SK-N-SH (cell line): ENCODE data around the gene ARHGEF39. TPM values are rescaled to one million over a fixed set of nuclear protein-coding genes. Genes with fewer than 3 reads are reported as not detected.

ENCODE experiments used
- CTCF ChIA-PET: fragments of 300-600, 350-600 bp; formaldehyde crosslinking; extraction: SDS; loops from one replicate; lab custom pipeline; 2021; lab: Yijun Ruan, JAX
- POLR2A ChIA-PET: fragments of 350-600 bp; sonication (Branson Sonifier 250); formaldehyde crosslinking; extraction: SDS; loops from one replicate; lab custom pipeline; 2020; ENCODE audit warnings: antibody characterized with exemption, inconsistent platforms; lab: Yijun Ruan, JAX
- DNase-seq: peaks from one replicate; pipeline ENCODE4 v3.0.0; 2012
- H2AFZ ChIP-seq: fragments of 200-600 bp; sonication (generic); 2 replicates; pipeline ENCODE4 v1.8.1; 2016; ENCODE audit warnings: antibody characterized with exemption, mild to moderate bottlenecking, low read depth
- H3F3A ChIP-seq: fragments of 200-600 bp; sonication (generic); replicated peaks from 2 replicates; pipeline ENCODE3; 2016; ENCODE audit warnings: antibody characterized with exemption, mild to moderate bottlenecking; ENCODE audit not compliant: insufficient read depth
- H3K27ac ChIP-seq, 2 experiments: fragments of 200-500 bp in 1 of 2; fragments of 200-600 bp in 1 of 2; sonication (Bioruptor generic) in 1 of 2; sonication (generic), shearing (Covaris generic) in 1 of 2; 2 replicates each; pipeline versions ENCODE4 v1.5.1 to v1.6.1; 2014 to 2016; ENCODE audit warnings: low read depth in 2 of 2, inconsistent platforms in 1 of 2, low read length in 1 of 2, mild to moderate bottlenecking in 1 of 2, mixed read lengths in 1 of 2
- H3K27me3 ChIP-seq: fragments of 200-600 bp; sonication (generic), shearing (Covaris generic); 2 replicates; pipeline ENCODE4 v1.6.1; 2016; ENCODE audit warnings: mixed run types; ENCODE audit not compliant: insufficient read depth
- H3K36me3 ChIP-seq, 2 experiments: fragments of 200-500 bp in 1 of 2; fragments of 200-600 bp in 1 of 2; sonication (Bioruptor generic) in 1 of 2; sonication (generic) in 1 of 2; replicated peaks in 1 of 2; 2 replicates each; pipeline versions ENCODE3 to v1.5.1; 2014 to 2016; ENCODE audit warnings: low read length in 1 of 2, mild to moderate bottlenecking in 1 of 2; ENCODE audit not compliant: insufficient read depth in 2 of 2, control insufficient read depth in 1 of 2
- H3K4me1 ChIP-seq, 2 experiments: fragments of 200-500 bp in 1 of 2; fragments of 200-600 bp in 1 of 2; sonication (Bioruptor generic) in 1 of 2; sonication (generic), shearing (Covaris generic) in 1 of 2; 2 replicates each; pipeline versions ENCODE4 v1.5.1 to v1.6.1; 2014 to 2016; ENCODE audit warnings: low read depth in 1 of 2, low read length in 1 of 2, mixed run types in 1 of 2; ENCODE audit not compliant: insufficient read depth in 2 of 2, control insufficient read depth in 1 of 2
- H3K4me2 ChIP-seq: fragments of 200-600 bp; sonication (generic), shearing (Covaris generic); 2 replicates; pipeline ENCODE4 v1.6.1; 2017; ENCODE audit warnings: mixed run types
- H3K4me3 ChIP-seq, 2 experiments: fragments of 200-500 bp in 1 of 2; fragments of 200-600 bp in 1 of 2; sonication (Bioruptor generic) in 1 of 2; sonication (generic), shearing (Covaris generic) in 1 of 2; 2 replicates each; pipeline versions ENCODE4 v1.5.1 to v1.8.1; 2014 to 2016; ENCODE audit warnings: low read depth in 2 of 2, inconsistent platforms in 1 of 2, low read length in 1 of 2, mild to moderate bottlenecking in 1 of 2, mixed read lengths in 1 of 2, moderate library complexity in 1 of 2
- H3K79me2 ChIP-seq: fragments of 200-600 bp; sonication (generic); 2 replicates; pipeline ENCODE4 v1.8.1; 2017; ENCODE audit warnings: mild to moderate bottlenecking; ENCODE audit not compliant: insufficient read depth
- H3K9ac ChIP-seq: fragments of 200-600 bp; sonication (generic); 2 replicates; pipeline ENCODE4 v1.6.1; 2017; ENCODE audit warnings: mixed run types
- H3K9me2 ChIP-seq: fragments of 200-600 bp; sonication (generic); 2 replicates; pipeline ENCODE4 v1.6.1; 2017; ENCODE audit warnings: mixed run types
- H3K9me3 ChIP-seq: fragments of 200-600 bp; sonication (generic); 2 replicates; pipeline ENCODE4 v1.6.1; 2017; ENCODE audit warnings: mixed run types, mild to moderate bottlenecking, moderate library complexity
- H4K20me1 ChIP-seq: fragments of 200-600 bp; sonication (generic); 2 replicates; pipeline ENCODE4 v1.6.1; 2017; ENCODE audit warnings: mild to moderate bottlenecking, mixed run types; ENCODE audit not compliant: insufficient read depth
- FOSL2 ChIP-seq: IDR thresholded peaks from 2 replicates; pipeline ENCODE4 v1.4.0; 2012; ENCODE audit warnings: low read depth, mild to moderate bottlenecking, moderate library complexity, borderline replicate concordance
- FOXJ3 ChIP-seq: sonication (generic); formaldehyde crosslinking; IDR thresholded peaks from 2 replicates; pipeline ENCODE4 v1.5.1; 2020; ENCODE audit warnings: mild to moderate bottlenecking, missing genetic modification reagents
- GATA2 ChIP-seq: sonication (generic); formaldehyde crosslinking; IDR thresholded peaks from 2 replicates; pipeline ENCODE4 v1.5.0; 2020; ENCODE audit warnings: mild to moderate bottlenecking, missing genetic modification reagents
- IRF3 ChIP-seq: fragments of 150-350 bp; IDR thresholded peaks from 2 replicates; pipeline ENCODE4 v1.6.1; 2016; ENCODE audit warnings: mild to moderate bottlenecking, low read depth, low read length
- JUND ChIP-seq: IDR thresholded peaks from 2 replicates; pipeline ENCODE4 v1.4.0; 2012
- MAX ChIP-seq: IDR thresholded peaks from 2 replicates; pipeline ENCODE4 v1.4.0; 2012; ENCODE audit warnings: low read depth
- MEF2A ChIP-seq: IDR thresholded peaks from 2 replicates; pipeline ENCODE4 v1.4.0; 2012; ENCODE audit warnings: low read depth, borderline replicate concordance
- MXI1 ChIP-seq: IDR thresholded peaks from 2 replicates; pipeline ENCODE4 v1.6.1; 2012; ENCODE audit warnings: mild to moderate bottlenecking, low read depth, low read length, improper control_type of control experiment
- NFIC ChIP-seq: IDR thresholded peaks from 2 replicates; pipeline ENCODE4 v1.4.0; 2012; ENCODE audit warnings: borderline replicate concordance
- NRF1 ChIP-seq: IDR thresholded peaks from 2 replicates; pipeline ENCODE4 v1.6.1; 2012; ENCODE audit warnings: low read depth, mild to moderate bottlenecking, low read length
- PBX3 ChIP-seq: IDR thresholded peaks from 2 replicates; pipeline ENCODE4; 2012
- RAD21 ChIP-seq: IDR thresholded peaks from 2 replicates; pipeline ENCODE4 v1.6.1; 2012; ENCODE audit warnings: mild to moderate bottlenecking, low read length
- RCOR1 ChIP-seq: fragments of 150-350 bp; IDR thresholded peaks from 2 replicates; pipeline ENCODE4 v1.6.1; 2017; ENCODE audit warnings: antibody characterized with exemption, low read length
- REST ChIP-seq: IDR thresholded peaks from 2 replicates; pipeline ENCODE4 v1.6.1; 2012; ENCODE audit warnings: mild to moderate bottlenecking, low read depth, low read length, moderate library complexity
- RFX5 ChIP-seq: IDR thresholded peaks from 2 replicates; pipeline ENCODE4 v1.6.1; 2012; ENCODE audit warnings: mild to moderate bottlenecking, improper control_type of control experiment, low read length
- SIN3A ChIP-seq: IDR thresholded peaks from 2 replicates; pipeline ENCODE4 v1.6.1; 2012; ENCODE audit warnings: low read depth, mild to moderate bottlenecking, low read length, moderate library complexity, borderline replicate concordance
- TEAD4 ChIP-seq: IDR thresholded peaks from 2 replicates; pipeline ENCODE4 v1.4.0; 2012; ENCODE audit warnings: mild to moderate bottlenecking, borderline replicate concordance; ENCODE audit not compliant: insufficient read depth
- USF1 ChIP-seq: IDR thresholded peaks from 2 replicates; pipeline ENCODE4 v1.4.0; 2012; ENCODE audit warnings: low read depth, borderline replicate concordance
- WGBS: methylation state at CpG from one replicate; pipeline ENCODE4 v1.1.6; 2017; ENCODE audit warnings: low lambda C conversion rate; 5-methylcytosine and 5-hydroxymethylcytosine counted together
- polyA plus RNA-seq, 3 experiments: library from polyadenylated mRNA; depleted of rRNA; stranded (reverse); fragments of >200 nt; gene quantifications; 2 replicates each; pipeline ENCODE4 v1.2.3, GENCODE V29; 2012

Gene ARHGEF39
- polyA plus RNA-seq, 1 of the 3 experiments (the other 2 are of a cell fraction) = 4.9 TPM

- peaks cover 39% of the 10 kb centered on the region for H4K20me1 ChIP-seq
- no peak for DNase-seq
- CTCF ChIA-PET = interaction anchor here (0.8 to 2.7 kb wide), 6 partner anchors 15 to 43 kb away, joined by 3 to 21 read pairs (median 3); partner anchors contain the start of genes CCDC107 and RMRP
- H3K79me2 ChIP-seq = peaks cover 47% of the 10 kb centered on the region
- H3K9me3 ChIP-seq = no peaks in the 10 kb centered on the region
- 2% methylated on average over 15 of the region's 21 CpGs for WGBS
- H3K27ac ChIP-seq = peak overlapping the region; percentile 93 to 96
- peak overlapping the region; percentile 91 for H3K4me2 ChIP-seq
- no peaks in the 10 kb centered on the region for H3K9me2 ChIP-seq
- H3K4me3 ChIP-seq = peak overlapping the region; percentile 62 to 73
- H3K9ac ChIP-seq = peak overlapping the region; percentile 95
- no peak for TF ChIP-seq REST
- no peak for TF ChIP-seq RFX5
- TF ChIP-seq MEF2A = no peak
- no peak for TF ChIP-seq PBX3
- no peak for TF ChIP-seq NRF1
- TF ChIP-seq USF1 = no peak
- TF ChIP-seq MXI1 = no peak
- no peak for TF ChIP-seq GATA2 (CRISPR knock-in tag)
- no peak for TF ChIP-seq SIN3A
- TF ChIP-seq JUND = no peak
- no peak for TF ChIP-seq TEAD4
- TF ChIP-seq IRF3 = no peak
- no peak for TF ChIP-seq NFIC
- no peak for TF ChIP-seq RAD21
- no peak for TF ChIP-seq FOXJ3 (CRISPR knock-in tag)
- TF ChIP-seq RCOR1 = no peak
- TF ChIP-seq FOSL2 = no peak
- no peak for TF ChIP-seq MAX
- H3K27me3 ChIP-seq = no peaks in the 10 kb centered on the region
- no peak overlapping the region for H2AFZ ChIP-seq
- H3K36me3 ChIP-seq = peaks cover 8 to 10% of the 10 kb centered on the region in 2 experiments
- peaks cover 19 to 34% of the 10 kb centered on the region in 2 experiments; a peak in 3 of 4 replicates for H3K4me1 ChIP-seq
- H3F3A ChIP-seq = peaks cover 53% of the 10 kb centered on the region
- POLR2A ChIA-PET = interaction anchor here (0.6 to 1.7 kb wide), 5 partner anchors 10 to 271 kb away, joined by 4 to 10 read pairs (median 5); partner anchors contain the start of genes CREB3 and TLN1
Observed at GRCh38 chr9:35690294-35690613, 25.3 kb upstream of the ARHGEF39 start.
